Kidney capillary endothelial cell (primary cell): ENCODE data around the gene ANXA3.
"Not testable (repeated sequence)": the region's sequence is repeated elsewhere in the genome, so short reads cannot be mapped to it uniquely, and the experiment has no call there.

Experiments
- DNase-seq: peaks from one replicate; pipeline ENCODE4 v3.0.0-alpha.2; 2018; ENCODE audit warnings: low spot score

The ANXA3 gene

GRCh38 chr4:78543424-78544125 lies 8.0 kb upstream of the ANXA3 start:
- no peak for DNase-seq

GRCh38 chr4:78544678-78545077 lies 6.9 kb upstream of the ANXA3 start:
- DNase-seq = no peak

GRCh38 chr4:78545275-78546246 lies 6.0 kb upstream of the ANXA3 start:
- no peak for DNase-seq

GRCh38 chr4:78547899-78548298 lies 3.7 kb upstream of the ANXA3 start:
- DNase-seq = not testable (repeated sequence)

DNA sequence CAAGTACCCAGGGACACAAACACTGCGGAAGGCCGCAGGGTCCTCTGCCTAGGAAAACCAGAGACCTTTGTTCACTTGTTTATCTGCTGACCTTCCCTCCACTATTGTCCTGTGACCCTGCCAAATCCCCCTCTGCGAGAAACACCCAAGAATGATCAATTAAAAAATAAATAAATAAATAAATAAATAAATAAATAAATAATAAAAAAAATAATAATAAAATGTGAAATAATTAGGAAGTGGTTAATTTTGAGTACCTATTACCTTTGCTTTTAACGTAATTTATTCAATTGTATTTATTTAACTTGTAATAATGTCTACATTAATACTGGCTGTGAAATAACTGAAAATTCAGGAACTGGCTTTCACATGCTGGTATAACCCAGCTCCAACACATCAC lies 2.7 kb upstream of the ANXA3 start:
- DNase-seq = not testable (repeated sequence)

- DNase-seq = peak; percentile 57
These were observed 946 bp downstream of the ANXA3 start for GRCh38 chr4:78552389-78553042.

DNA sequence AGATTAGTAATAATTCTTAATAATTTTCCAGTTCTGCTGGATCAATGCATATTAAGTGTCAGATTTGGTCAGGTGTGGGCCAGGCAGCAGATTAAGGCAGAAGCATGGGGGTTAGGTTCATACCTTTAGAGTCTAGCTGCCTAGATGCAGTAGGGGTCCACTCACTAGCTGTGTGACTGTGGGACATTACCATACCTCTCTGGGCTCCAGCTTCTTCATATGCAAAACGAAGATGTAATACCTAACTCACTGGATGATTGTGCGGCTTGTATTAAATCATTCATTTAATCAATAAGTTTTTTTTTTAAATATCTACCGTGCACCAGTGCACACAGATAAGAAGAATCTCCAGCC lies 1.4 kb downstream of the ANXA3 start:
- DNase-seq = no peak

DNA sequence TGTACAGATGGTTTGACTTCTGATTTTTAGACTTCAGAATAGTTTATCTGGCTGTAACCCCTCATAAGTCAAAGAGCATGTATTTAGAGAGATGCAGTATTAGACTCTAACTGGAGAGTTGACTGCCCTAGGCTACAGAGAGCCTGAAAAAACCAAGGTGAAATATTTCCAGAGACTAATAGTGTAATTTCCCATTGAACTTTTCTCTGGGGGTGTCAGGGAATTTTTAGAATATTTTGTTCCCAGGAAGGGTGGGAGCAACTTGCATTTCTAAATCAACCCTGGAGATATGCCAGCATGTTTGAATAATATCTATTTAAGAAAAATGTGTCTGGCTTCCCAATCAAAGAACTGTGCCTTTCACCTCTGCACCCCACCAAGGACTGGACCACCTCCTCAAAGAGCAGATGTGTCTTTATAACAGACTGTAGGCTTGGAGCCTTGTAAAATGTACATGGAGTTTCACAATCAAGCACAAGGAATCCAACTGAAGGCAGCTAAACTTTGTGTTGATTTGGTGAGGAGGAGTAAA lies 2.0 kb downstream of the ANXA3 start:
- DNase-seq = no peak

GRCh38 chr4:78556665-78557064 lies 5.1 kb downstream of the ANXA3 start:
- DNase-seq = no peak

- DNase-seq = no peak
These were observed 6.3 kb downstream of the ANXA3 start for GRCh38 chr4:78557841-78558240.

DNA sequence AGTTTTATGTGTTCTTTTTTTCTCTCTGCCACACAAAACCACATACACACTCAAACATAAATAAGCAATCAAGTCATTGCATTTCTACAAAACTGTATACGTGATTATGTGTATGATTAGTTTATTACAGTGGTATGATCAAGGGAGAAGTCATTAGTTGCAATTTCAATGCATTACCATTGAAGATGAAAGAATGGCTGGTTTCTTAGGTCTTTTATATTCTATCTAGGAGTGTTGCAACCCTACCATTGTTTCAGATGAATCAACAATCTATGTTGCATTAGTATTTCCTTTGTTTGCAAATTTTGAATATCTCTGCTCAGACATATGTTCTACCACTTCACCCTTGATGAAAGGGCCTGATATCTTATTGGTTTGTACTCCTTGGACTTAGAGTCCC lies 6.8 kb downstream of the ANXA3 start:
- no peak for DNase-seq

- DNase-seq = peak; percentile 82
These were observed 8.9 kb downstream of the ANXA3 start for GRCh38 chr4:78560296-78560963.

GRCh38 chr4:78561677-78562076 lies 10.1 kb downstream of the ANXA3 start:
- no peak for DNase-seq

GRCh38 chr4:78562687-78563086 lies 11.1 kb downstream of the ANXA3 start:
- no peak for DNase-seq

DNA sequence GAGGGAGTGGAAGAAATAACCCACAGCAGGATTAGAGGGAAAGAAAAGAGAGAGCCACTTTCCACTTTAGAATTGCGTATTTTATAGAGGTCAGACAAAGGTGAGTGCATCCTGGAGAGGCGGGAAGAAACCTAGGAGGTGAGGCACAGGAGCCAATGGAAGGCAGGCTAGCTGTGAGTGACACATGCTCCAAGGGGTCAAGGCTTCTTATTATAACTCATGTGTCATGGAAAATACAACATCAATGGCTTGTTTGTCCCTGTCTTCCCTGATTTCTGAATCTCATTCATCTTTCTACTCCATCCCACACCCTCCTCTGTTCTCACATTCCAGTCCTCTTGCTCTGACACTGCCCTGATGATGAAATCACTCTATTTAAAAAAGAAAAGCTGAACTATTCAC lies 14.4 kb downstream of the ANXA3 start:
- no peak for DNase-seq

GRCh38 chr4:78566834-78567499 lies 15.4 kb downstream of the ANXA3 start:
- DNase-seq = no peak

DNA sequence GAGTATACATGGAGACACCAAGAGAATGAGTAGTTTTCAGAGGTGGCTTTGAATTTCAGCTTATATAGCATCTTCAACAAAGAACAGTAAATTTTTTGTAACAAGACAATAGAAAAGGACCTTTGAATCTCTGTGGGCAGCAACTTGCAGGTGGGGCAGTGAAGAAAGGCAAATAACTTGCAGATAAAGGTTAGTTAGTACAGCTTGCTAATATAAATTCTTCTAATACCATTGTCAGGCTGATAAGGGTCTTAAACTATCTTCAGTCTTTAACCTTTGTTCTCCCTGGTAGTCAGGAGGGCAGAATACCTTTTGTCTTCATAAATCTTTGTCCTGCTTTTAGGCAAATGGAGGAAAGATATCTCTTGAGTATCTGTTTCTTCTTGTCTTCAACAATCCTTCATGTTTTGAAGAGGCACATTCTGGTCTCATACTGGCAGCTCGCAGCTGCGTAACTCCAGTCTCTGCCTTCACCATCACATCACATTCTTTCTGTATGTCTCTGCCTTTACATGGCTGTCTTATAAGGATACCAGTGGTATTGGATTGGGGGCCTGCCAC lies 16.0 kb downstream of the ANXA3 start:
- no peak for DNase-seq

- DNase-seq = no peak
These were observed 17.2 kb downstream of the ANXA3 start for GRCh38 chr4:78568640-78569305.

- DNase-seq = no peak
These were observed 17.8 kb downstream of the ANXA3 start for GRCh38 chr4:78569306-78569821.

- no peak for DNase-seq
These were observed 18.5 kb downstream of the ANXA3 start for GRCh38 chr4:78570117-78570516.
